Activated T-cell treated with anti-CD3 and anti-CD28 coated beads for 4 hours (primary cell): ENCODE measurements around the gene C17orf67.

Experiments used
- DNase-seq: peaks from one replicate; pipeline ENCODE4 v3.0.0-alpha.2; 2020

C17orf67 gene

GRCh38 chr17:56804454-56804853 is 29.3 kb downstream of the C17orf67 start:
- DNase-seq: no peak

- DNase-seq: no peak
These were observed 30.6 kb downstream of the C17orf67 start for GRCh38 chr17:56803071-56803470.

- DNase-seq: no peak
These were observed 32.1 kb downstream of the C17orf67 start for GRCh38 chr17:56801459-56802178.

GRCh38 chr17:56798916-56799315 is 34.8 kb downstream of the C17orf67 start:
- DNase-seq: no peak

GRCh38 chr17:56796536-56796935 is 37.2 kb downstream of the C17orf67 start:
- no peak for DNase-seq

GRCh38 chr17:56795221-56795865 is 38.4 kb downstream of the C17orf67 start:
- no peak for DNase-seq

- no peak for DNase-seq
These were observed 39.8 kb downstream of the C17orf67 start for GRCh38 chr17:56793957-56794356.

GRCh38 chr17:56793531-56793930 is 40.2 kb downstream of the C17orf67 start:
- no peak for DNase-seq

GRCh38 chr17:56792267-56792666 is 41.5 kb downstream of the C17orf67 start:
- no peak for DNase-seq

GRCh38 chr17:56786989-56787482 is 46.7 kb downstream of the C17orf67 start:
- peak; percentile 25 for DNase-seq

- no peak for DNase-seq
These were observed 47.6 kb downstream of the C17orf67 start for GRCh38 chr17:56785997-56786680.

- no peak for DNase-seq
These were observed 48.3 kb downstream of the C17orf67 start for GRCh38 chr17:56785405-56785804.

- no peak for DNase-seq
These were observed 51.4 kb downstream of the C17orf67 start for GRCh38 chr17:56782338-56782737.

- DNase-seq: no peak
These were observed 51.8 kb downstream of the C17orf67 start for GRCh38 chr17:56781906-56782305.

- peak; percentile 78 for DNase-seq
These were observed 53.6 kb downstream of the C17orf67 start for GRCh38 chr17:56779898-56780777.

- DNase-seq: no peak
These were observed 54.4 kb downstream of the C17orf67 start for GRCh38 chr17:56779322-56779721.

- no peak for DNase-seq
These were observed 54.8 kb downstream of the C17orf67 start for GRCh38 chr17:56778898-56779297.

GRCh38 chr17:56777859-56778258 is 55.9 kb downstream of the C17orf67 start:
- DNase-seq: no peak

- no peak for DNase-seq
These were observed 59.1 kb downstream of the C17orf67 start for GRCh38 chr17:56774650-56775049.

GRCh38 chr17:56773124-56773523 is 60.6 kb downstream of the C17orf67 start:
- no peak for DNase-seq

- DNase-seq: no peak
These were observed 61.3 kb downstream of the C17orf67 start for GRCh38 chr17:56772442-56772841.

GRCh38 chr17:56771975-56772374 is 61.7 kb downstream of the C17orf67 start:
- no peak for DNase-seq

GRCh38 chr17:56771563-56771962 is 62.2 kb downstream of the C17orf67 start:
- DNase-seq: no peak
